ENCODE results near the gene C1QA. TPM values are rescaled to one million over a fixed set of nuclear protein-coding genes. Genes with fewer than 3 reads are reported as not detected.

The C1QA gene
- total and polyA plus RNA-seq, 10 of the 15 experiments (the other 5 are each of a cell fraction or from before 2014, with no cell fraction given) = 0.59 TPM; not detected in 9

DNA sequence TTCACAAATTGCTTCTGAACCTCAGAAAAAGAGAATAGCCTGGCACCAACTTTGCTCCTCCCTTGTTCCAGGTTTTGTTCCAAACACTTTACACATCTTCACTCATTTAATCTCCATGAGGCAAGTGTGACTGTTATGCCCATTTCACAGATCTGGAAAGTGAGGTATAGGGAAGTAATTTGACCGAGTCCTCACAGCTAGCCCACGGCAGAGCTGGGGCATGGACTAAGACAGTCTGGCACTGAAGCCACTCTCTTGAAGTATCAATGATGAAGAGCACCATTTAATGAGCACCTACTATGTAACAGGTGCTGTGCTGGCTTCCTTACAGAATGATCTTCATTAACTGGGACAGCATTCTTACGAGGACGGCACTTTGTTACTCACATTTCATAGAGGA is 35.6 kb downstream of the C1QA start:
- H4K20me1 ChIP-seq (ENCODE audit: control insufficient read depth, insufficient read depth) = no peaks in the 10 kb centered on the region
- no peak overlapping the region for H3K4me3 ChIP-seq
- intact Hi-C loops (cut with micrococcal nuclease; ENCODE audit: unreplicated experiment) = no loop called here
- H2AFZ ChIP-seq (ENCODE audit: control insufficient read depth, low read depth, low read length) = no peak overlapping the region
- no TSS peak for BruUV-seq (replicated peaks)
- ChIA-PET RAD21 (ENCODE audit: unreplicated experiment) (no interaction called here), POLR2A (no interaction called here), CTCF (interaction anchor here (1.1 kb wide), 1 partner anchor 33 kb away, joined by 3 read pairs; no protein-coding TSS in a partner anchor), SMC1A (ENCODE audit: uncharacterized antibody, unreplicated experiment) (no interaction called here)
- ATAC-seq (no peak), DNase-seq (ENCODE audit: low read depth, low spot score) (no peak), FAIRE-seq (no peak)
- in situ Hi-C loops (cut with MboI) = no loop called here
- no peak overlapping the region for H3K27ac ChIP-seq (ENCODE audit: control insufficient read depth, insufficient read depth)
- no peak overlapping the region for H3K4me2 ChIP-seq (ENCODE audit: control insufficient read depth, insufficient read depth)
- no peaks in the 10 kb centered on the region for H3K79me2 ChIP-seq (ENCODE audit: control insufficient read depth, insufficient read depth, low read length)
- no peaks in the 10 kb centered on the region for H3K4me1 ChIP-seq (ENCODE audit: control insufficient read depth, insufficient read depth, low read length)
- no peak overlapping the region for H3K9ac ChIP-seq (ENCODE audit: control insufficient read depth, insufficient read depth, low read length)
- TF ChIP-seq RCOR1 (conservative IDR thresholded peaks at IDR 0.05; ENCODE audit: low read depth, low read length) (no peak), YY1 (IDR thresholded peaks at IDR 0.05; ENCODE audit: low read depth, low read length) (no peak), CHD1 (IDR thresholded peaks at IDR 0.05; ENCODE audit: low read depth, low read length) (no peak), WRNIP1 (IDR thresholded peaks at IDR 0.05; ENCODE audit: borderline replicate concordance, low read depth, low read length) (no peak), EP300 (IDR thresholded peaks at IDR 0.05; ENCODE audit: borderline replicate concordance in 1 of 2, control insufficient read depth in 1 of 2, low read depth in 2 of 2, low read length in 2 of 2) (no peak), BMI1 (IDR thresholded peaks at IDR 0.05; ENCODE audit: borderline replicate concordance) (no peak), IKZF1 (conservative IDR thresholded peaks at IDR 0.05) (no peak), PML (IDR thresholded peaks at IDR 0.05; ENCODE audit: low read length) (no peak), TCF7 (IDR thresholded peaks at IDR 0.05; ENCODE audit: borderline replicate concordance) (no peak), RUNX3 (IDR thresholded peaks at IDR 0.05; ENCODE audit: low read length) (no peak), POLR2AphosphoS2 (IDR thresholded peaks at IDR 0.05; ENCODE audit: low read depth, low read length) (no peak), HDAC2 (IDR thresholded peaks at IDR 0.05) (no peak), EED (IDR thresholded peaks at IDR 0.05; ENCODE audit: low read depth) (no peak), HDAC6 (IDR thresholded peaks at IDR 0.05; ENCODE audit: unreplicated experiment) (no peak), CHD4 (IDR thresholded peaks at IDR 0.05) (no peak)
- TF ChIP-seq, protein P1, sequence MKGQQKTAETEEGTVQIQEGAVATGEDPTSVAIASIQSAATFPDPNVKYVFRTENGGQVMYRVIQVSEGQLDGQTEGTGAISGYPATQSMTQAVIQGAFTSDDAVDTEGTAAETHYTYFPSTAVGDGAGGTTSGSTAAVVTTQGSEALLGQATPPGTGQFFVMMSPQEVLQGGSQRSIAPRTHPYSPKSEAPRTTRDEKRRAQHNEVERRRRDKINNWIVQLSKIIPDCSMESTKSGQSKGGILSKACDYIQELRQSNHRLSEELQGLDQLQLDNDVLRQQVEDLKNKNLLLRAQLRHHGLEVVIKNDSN (IDR thresholded peaks at IDR 0.05; ENCODE audit: borderline replicate concordance, extremely low read length, insufficient read depth, low read depth, low read length) = no peak
- TF ChIP-seq, protein P2, sequence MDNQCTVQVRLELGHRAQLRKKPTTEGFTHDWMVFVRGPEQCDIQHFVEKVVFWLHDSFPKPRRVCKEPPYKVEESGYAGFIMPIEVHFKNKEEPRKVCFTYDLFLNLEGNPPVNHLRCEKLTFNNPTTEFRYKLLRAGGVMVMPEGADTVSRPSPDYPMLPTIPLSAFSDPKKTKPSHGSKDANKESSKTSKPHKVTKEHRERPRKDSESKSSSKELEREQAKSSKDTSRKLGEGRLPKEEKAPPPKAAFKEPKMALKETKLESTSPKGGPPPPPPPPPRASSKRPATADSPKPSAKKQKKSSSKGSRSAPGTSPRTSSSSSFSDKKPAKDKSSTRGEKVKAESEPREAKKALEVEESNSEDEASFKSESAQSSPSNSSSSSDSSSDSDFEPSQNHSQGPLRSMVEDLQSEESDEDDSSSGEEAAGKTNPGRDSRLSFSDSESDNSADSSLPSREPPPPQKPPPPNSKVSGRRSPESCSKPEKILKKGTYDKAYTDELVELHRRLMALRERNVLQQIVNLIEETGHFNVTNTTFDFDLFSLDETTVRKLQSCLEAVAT (IDR thresholded peaks at IDR 0.05) = no peak
- no peaks in the 10 kb centered on the region for H3K9me3 ChIP-seq (replicated peaks; ENCODE audit: control insufficient read depth, insufficient read depth, low read length)
- H3K36me3 ChIP-seq (ENCODE audit: control insufficient read depth in 2 of 2, insufficient read depth in 2 of 2, low read length in 1 of 2) = no peaks in the 10 kb centered on the region
- 18% methylated on average over 4 of the region's 4 CpGs for WGBS (ENCODE audit: insufficient coverage, insufficient replicate concordance, low lambda C conversion rate, missing lambda C conversion rate)
- H3K27me3 ChIP-seq (replicated peaks in 1 of 2; ENCODE audit: control insufficient read depth in 2 of 2, insufficient read depth in 2 of 2, low read length in 1 of 2) = peaks cover 2% of the 10 kb centered on the region in 2 experiments; a peak in 2 of 4 replicates
